IPS-18c (cell line): Measurements from ENCODE around the gene CA10.

Experiments
- H3K4me3 ChIP-seq: 2 replicates; pipeline ENCODE4 v1.7.0; 2013; ENCODE audit warnings: low read depth, mild to moderate bottlenecking, low read length, moderate library complexity; ENCODE audit not compliant: insufficient read depth
- H3K9me3 ChIP-seq: one replicate; pipeline ENCODE4 v1.6.1; 2013; ENCODE audit warnings: mild to moderate bottlenecking, low read length, moderate library complexity; ENCODE audit not compliant: control insufficient read depth, insufficient read depth

CA10 gene

DNA sequence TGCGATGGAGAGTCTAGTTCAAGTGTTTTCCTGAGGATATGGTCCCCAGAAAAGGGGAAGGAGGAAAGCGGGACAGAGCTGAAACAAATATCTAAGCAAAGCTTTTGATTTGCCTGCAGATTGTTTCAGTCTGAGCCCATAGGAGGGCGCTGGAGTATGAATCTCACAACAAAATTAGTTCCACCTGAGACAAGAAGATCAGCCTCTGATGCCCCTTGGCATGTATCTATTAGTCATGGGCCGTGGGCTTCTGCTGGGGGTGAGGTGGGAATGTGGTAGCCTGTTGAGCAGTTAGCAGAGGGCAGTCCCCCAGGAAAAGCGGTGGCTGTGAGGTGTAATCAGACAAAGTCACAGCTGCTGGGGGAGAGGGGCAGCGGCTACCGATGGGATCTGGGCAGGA, 446.9 kb downstream of the CA10 start:
- Histone ChIP-seq H3K4me3 (no peak overlapping the region), H3K9me3 (no peaks in the 10 kb centered on the region)

- Histone ChIP-seq H3K4me3 (no peak overlapping the region), H3K9me3 (no peaks in the 10 kb centered on the region)
Measured at GRCh38 chr17:51710634-51710979, 447.9 kb downstream of the CA10 start.

DNA sequence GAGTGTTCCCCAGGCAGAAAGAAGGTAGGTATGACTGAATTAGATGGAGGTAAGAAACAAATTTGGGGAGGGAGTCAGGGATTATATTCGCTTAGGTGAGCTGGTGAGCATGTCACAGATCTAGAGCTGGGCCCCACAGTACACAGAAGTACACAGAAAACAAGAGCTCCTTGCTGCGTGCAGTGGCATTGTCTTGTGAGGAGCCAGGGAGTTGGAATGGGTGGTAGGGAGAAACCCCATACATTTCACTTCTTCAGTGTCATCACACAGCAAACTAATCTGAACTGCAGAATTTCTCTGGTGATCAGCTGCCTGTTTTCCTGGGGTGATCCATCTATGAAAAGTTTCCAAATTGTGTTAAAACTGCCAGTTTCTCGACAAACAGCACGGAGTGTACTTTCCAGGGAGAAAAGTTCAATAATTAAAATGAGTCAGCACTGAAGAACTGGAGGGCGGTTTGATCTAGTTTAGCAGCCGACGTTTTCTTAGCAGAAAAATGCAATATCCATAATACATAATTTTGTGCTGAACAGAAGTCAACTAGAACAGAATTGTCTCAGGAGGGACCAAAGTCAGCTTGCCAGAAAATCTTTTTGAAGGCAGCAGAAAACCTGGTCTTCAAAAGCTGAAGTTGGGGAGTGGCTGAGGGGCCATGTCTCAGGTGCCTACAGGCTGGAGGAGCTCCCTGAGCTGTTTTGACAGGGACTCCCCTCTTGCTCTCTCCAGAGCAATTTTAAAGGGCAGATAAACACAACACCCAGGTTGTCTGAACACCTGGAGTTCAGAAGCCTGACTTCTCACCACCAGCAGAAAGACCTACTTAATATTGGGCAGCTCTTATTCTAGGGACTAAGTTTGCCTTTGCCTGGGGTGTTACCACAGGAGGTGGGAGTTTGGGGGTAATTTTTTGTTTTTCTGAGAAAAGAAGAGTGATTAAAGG, 448.6 kb downstream of the CA10 start:
- no peaks in the 10 kb centered on the region for H3K9me3 ChIP-seq
- H3K4me3 ChIP-seq: no peak overlapping the region

- Histone ChIP-seq H3K4me3 (no peak overlapping the region), H3K9me3 (no peaks in the 10 kb centered on the region)
Measured at GRCh38 chr17:51707216-51707615, 451.3 kb downstream of the CA10 start.

DNA sequence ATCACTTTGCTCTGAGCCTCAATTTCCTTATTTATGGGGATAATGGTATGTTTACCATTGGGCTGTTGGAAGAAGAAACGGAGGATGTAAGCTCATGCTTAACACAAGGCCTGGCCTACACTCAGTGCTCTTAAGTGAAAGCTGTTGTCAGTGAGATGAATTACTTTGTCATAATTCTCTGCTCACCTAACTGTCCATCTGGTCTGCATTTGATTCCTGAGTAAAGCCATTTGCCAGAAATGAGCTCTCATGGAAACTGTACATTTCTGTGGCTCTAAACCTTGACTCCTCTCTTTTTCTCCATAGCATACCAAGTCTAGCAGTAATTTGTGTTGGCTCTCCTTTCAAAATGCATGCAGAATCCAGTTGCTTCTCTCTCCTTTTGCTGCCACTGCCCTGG, 452.4 kb downstream of the CA10 start:
- no peak overlapping the region for H3K4me3 ChIP-seq
- no peaks in the 10 kb centered on the region for H3K9me3 ChIP-seq

DNA sequence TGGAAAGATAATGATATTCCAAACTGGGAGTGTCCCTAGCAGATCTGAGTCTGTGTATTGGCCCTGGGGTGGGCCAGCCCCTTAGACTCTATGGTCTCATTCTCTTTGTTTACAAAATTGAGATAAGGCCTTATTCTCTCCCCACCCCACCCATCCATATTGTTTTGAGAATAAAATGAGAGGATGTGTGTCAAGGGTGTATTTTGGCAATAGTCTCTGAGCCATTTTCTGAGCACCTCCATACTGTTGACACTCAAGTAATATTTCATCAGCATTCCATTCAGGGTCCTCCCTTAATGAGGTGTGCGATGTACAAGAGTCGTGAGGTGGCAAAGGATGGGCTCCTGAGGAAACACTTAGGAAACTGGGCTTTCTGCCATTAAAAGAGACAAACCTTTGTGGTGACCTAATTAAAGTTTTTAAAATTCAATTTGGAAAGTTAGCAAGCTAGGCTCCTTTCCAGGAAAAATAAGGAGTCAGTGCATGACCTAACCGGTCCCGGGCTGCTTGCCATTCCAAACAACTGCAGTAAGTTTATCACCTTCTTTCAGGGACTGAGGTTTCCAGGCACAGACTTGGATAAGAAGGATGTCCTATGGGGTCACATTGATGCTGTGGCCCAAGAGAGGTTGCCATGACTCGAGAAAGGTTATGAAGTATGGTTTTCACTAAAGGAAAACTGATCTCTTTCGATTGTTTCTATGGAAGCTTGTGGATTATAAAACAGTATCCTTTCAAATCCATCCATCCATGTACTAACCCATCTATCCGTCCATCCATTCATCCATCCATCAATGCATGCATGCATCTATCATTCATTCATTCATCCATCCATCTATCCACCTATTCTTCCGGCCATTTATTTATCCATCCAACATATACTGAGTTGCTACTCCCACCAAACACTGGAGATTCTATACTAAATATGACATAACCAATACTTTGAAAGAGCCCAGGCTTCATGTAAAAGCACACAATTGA, 454.9 kb downstream of the CA10 start:
- Histone ChIP-seq H3K4me3 (no peak overlapping the region), H3K9me3 (no peaks in the 10 kb centered on the region)

- Histone ChIP-seq H3K4me3 (no peak overlapping the region), H3K9me3 (no peaks in the 10 kb centered on the region)
Measured at GRCh38 chr17:51702963-51703360, 455.6 kb downstream of the CA10 start.

GRCh38 chr17:51701501-51701900, 457.0 kb downstream of the CA10 start:
- no peak overlapping the region for H3K4me3 ChIP-seq

DNA sequence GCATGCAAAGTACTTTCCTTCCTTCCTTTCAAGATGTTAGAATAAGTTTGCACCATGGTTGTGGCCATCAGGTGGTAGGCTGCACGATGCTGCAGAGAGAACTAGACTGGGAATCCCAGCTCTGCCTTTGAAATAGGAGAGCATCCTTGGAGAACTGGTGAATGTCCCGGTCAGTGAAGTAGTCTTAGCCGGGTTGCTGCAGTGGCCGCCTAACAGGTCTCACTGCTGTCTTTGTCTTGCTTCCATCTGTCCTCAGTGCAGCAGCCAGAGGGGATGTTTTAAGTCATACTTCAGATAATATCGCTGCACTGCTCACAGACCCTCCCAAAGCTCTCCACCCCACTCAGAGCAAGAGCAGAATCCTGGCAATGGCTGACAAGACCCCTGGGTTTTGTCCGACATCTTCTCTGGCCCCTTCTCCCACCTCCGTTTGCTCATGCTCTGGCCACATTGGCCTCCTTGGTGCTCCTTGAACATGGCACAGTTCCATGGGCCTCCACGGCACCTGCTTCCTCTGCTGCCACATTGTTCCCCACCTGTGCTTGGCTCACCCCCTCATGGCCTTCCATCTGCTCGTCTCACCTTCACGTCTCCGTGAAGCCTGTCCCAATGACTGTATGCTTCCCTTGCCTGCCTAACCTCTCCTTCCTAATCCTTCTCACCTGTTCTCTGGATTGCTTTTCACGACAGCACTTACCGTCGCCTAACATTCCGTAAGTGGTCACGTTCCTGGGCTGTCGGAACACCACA, 458.3 kb downstream of the CA10 start:
- no peaks in the 10 kb centered on the region for H3K9me3 ChIP-seq
- H3K4me3 ChIP-seq: no peak overlapping the region

More at GRCh38 chr17:51701501-51701900, 457.0 kb downstream of the CA10 start:
- no peaks in the 10 kb centered on the region for H3K9me3 ChIP-seq

GRCh38 chr17:51699303-51699702, 459.2 kb downstream of the CA10 start:
- H3K9me3 ChIP-seq: no peaks in the 10 kb centered on the region
- H3K4me3 ChIP-seq: no peak overlapping the region

GRCh38 chr17:51692917-51693316, 465.6 kb downstream of the CA10 start:
- Histone ChIP-seq H3K9me3 (no peaks in the 10 kb centered on the region), H3K4me3 (no peak overlapping the region)

GRCh38 chr17:51687887-51688286, 470.6 kb downstream of the CA10 start:
- H3K9me3 ChIP-seq: peaks cover 2% of the 10 kb centered on the region
- H3K4me3 ChIP-seq: no peak overlapping the region

GRCh38 chr17:51685287-51685909, 473.1 kb downstream of the CA10 start:
- Histone ChIP-seq H3K9me3 (peaks cover 2% of the 10 kb centered on the region), H3K4me3 (no peak overlapping the region)

GRCh38 chr17:51684214-51684613, 474.3 kb downstream of the CA10 start:
- H3K9me3 ChIP-seq: peaks cover 2% of the 10 kb centered on the region
- H3K4me3 ChIP-seq: no peak overlapping the region

GRCh38 chr17:51683291-51683690, 475.2 kb downstream of the CA10 start:
- Histone ChIP-seq H3K4me3 (no peak overlapping the region), H3K9me3 (peaks cover 2% of the 10 kb centered on the region)

DNA sequence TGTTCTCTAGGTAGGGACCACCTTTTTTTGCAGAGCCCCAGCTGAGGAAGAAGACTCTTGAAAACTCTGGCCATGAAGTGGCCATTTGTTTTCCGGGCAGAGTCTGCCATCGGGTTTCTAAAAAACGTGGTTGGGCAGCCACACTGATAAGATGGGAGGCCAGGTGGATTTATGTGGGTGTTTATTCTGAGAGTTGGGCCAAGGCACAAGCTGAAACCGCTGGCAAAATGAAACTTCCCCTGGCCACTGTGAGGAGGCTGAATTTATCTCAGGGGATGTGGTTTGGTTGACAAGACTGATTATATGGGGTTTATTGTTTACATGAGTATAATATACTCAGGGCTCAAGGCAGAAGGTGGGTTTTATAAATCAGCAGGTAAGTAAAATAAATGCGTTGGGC, 476.4 kb downstream of the CA10 start:
- Histone ChIP-seq H3K9me3 (peaks cover 2% of the 10 kb centered on the region), H3K4me3 (no peak overlapping the region)

- Histone ChIP-seq H3K4me3 (no peak overlapping the region), H3K9me3 (no peaks in the 10 kb centered on the region)
Measured at GRCh38 chr17:51677875-51678274, 480.6 kb downstream of the CA10 start.
